Fibroblast of gingiva (primary cell): ENCODE results near the gene ANO5.

ENCODE experiments used
- DNase-seq: peaks from one replicate; pipeline ENCODE4 v3.0.0-alpha.2; 2011; ENCODE audit warnings: low read depth

Gene ANO5, protein sequence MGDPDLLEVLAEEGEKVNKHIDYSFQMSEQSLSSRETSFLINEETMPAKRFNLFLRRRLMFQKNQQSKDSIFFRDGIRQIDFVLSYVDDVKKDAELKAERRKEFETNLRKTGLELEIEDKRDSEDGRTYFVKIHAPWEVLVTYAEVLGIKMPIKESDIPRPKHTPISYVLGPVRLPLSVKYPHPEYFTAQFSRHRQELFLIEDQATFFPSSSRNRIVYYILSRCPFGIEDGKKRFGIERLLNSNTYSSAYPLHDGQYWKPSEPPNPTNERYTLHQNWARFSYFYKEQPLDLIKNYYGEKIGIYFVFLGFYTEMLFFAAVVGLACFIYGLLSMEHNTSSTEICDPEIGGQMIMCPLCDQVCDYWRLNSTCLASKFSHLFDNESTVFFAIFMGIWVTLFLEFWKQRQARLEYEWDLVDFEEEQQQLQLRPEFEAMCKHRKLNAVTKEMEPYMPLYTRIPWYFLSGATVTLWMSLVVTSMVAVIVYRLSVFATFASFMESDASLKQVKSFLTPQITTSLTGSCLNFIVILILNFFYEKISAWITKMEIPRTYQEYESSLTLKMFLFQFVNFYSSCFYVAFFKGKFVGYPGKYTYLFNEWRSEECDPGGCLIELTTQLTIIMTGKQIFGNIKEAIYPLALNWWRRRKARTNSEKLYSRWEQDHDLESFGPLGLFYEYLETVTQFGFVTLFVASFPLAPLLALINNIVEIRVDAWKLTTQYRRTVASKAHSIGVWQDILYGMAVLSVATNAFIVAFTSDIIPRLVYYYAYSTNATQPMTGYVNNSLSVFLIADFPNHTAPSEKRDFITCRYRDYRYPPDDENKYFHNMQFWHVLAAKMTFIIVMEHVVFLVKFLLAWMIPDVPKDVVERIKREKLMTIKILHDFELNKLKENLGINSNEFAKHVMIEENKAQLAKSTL

GRCh38 chr11:22192642-22193347 is at the start of gene ANO5:
ANO5 (plus strand) TSS chr11:22193085; CDS start chr11:22193493, 408 bp downstream.
- no peak for DNase-seq

DNA sequence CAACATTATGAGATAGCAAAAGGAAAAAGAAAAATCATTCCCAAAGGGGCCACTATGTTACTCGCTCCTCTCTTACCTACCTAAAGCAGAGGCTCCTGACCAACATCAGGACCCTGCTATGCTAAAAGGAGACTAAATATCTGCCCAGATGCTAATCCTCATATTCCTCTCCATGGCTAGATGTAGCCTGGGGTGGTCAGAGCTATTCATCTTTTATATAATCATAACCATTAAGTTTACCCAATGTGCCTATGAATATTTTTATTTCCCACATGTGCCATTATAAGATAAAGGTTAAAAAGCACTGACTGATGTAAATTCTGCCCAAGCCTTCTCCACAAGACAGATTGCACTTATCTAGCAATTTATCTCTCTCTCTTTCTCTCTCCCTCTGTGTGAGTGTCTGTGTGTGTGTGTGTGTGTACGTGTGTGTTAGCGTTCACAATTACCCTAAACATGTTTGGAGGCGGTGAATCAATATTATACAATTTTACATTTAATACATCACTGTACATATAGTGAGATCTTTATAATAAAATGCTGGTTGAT is 41.2 kb upstream of the ANO5 start:
- no peak for DNase-seq

GRCh38 chr11:22157531-22157930 is 35.4 kb upstream of the ANO5 start:
- no peak for DNase-seq

- DNase-seq, result no peak
These were observed 31.4 kb upstream of the ANO5 start for GRCh38 chr11:22161489-22161888.

DNA sequence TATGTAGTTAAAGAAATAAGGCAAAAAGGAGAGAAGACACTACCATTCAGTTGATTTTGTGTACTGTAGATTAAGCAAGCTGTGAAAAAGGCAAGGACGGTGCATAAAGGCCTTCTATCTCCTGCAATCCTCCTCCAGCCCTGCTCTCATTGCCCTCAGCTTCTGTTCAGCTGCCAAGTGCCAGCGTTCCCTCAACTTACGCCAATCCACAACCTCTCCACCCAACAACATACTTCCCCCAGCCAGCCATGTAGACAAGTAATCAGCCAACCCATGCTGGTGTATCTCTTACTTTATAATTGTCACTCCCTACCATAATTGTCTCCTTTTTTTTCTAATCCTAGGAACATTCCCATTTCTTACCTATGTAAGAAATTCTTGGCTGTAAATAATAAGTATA is 30.1 kb upstream of the ANO5 start:
- DNase-seq, result no peak

GRCh38 chr11:22163394-22163797 is 29.5 kb upstream of the ANO5 start:
- no peak for DNase-seq

- DNase-seq, result no peak
These were observed 27.8 kb upstream of the ANO5 start for GRCh38 chr11:22165087-22165486.

GRCh38 chr11:22165759-22166513 is 26.9 kb upstream of the ANO5 start:
- DNase-seq, result no peak

GRCh38 chr11:22169833-22170232 is 23.1 kb upstream of the ANO5 start:
- no peak for DNase-seq

DNA sequence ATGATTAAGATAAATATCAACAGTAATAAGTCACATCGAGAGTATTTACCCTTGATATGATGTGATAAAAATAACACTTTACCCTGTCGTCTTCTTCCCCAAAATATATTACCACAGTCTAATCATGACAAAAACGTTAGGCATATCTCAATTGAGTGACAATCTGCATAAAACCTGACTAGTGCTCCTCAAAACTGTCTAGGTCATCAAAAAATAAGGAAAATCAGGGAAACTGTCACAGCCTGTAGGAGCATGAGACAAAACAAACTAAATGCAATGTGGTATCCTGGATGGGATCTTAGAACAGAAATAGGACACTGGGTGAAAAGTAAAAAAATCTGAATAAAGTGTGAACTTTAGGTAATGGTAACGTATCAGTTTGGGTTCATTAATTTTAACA is 19.4 kb upstream of the ANO5 start:
- no peak for DNase-seq

GRCh38 chr11:22177186-22177585 is 15.7 kb upstream of the ANO5 start:
- no peak for DNase-seq

GRCh38 chr11:22179626-22180025 is 13.3 kb upstream of the ANO5 start:
- DNase-seq, result no peak

DNA sequence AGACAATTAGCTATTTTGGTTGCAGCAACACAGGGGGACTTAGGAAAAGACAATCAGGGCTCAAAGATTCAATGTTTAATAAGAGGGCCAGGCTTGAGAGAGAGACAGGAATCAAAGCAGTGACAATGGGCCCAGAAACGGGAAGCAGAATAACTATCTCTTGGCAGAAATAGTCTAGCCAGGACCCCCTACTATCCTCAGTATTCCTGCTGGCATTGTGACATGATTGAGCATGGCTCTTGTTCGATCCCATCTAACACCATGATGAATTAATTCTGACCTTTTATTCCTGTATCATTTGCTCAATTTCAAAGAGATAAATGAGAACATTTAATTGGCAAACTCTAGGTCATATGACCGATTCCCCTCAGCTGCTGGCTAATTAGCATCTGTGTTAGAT is 12.8 kb upstream of the ANO5 start:
- no peak for DNase-seq

DNA sequence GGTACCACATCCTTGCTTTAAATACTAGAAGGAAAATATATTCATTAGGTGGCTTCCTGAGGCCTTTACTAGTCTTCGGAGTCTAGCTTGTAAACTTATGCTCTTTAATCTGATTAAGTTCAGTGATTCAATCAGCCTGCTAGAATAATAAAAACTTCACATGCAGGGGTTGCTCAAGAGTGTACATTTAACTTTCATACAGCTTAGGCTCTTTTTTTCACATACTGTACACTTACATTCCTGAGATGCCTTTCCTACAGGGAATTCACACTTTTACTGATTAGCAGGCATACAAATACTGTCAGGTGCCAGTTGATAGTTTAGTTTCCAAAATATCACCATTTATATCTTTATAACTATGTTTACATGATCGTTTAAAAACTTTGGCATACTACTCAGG is 3.2 kb upstream of the ANO5 start:
- DNase-seq, result no peak

DNA sequence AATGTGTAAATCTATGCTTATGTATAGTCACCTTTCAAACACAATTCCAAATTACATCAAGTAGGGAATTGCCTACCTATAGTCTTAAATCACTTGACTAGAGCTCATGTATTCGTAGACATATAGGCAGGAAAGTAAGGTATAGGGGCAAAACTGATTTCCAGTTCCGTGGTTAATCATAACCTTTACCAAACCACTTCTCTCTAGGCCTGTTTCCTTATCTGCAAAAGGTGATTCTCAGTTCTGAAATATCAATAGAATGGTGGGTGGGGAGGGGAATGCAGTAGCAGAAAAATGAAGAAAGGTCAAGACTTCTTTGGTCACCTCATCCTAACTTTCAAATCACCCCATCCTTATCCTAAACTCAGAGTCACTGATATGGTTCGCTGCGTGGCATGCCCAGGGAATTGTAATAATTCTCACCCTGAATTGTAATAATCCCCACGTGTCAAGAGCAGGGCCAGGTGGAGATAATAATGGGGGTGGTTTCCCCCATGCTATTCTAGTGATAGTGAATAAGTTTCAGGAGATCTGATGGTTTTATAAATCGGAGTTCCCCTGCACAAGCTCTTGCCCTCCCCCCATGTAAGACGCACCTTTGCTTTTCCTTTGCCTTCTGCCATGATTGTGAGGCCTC is 1.9 kb upstream of the ANO5 start:
- no peak for DNase-seq

GRCh38 chr11:22192289-22192641 is 620 bp upstream of the ANO5 start:
- DNase-seq, result no peak

DNA sequence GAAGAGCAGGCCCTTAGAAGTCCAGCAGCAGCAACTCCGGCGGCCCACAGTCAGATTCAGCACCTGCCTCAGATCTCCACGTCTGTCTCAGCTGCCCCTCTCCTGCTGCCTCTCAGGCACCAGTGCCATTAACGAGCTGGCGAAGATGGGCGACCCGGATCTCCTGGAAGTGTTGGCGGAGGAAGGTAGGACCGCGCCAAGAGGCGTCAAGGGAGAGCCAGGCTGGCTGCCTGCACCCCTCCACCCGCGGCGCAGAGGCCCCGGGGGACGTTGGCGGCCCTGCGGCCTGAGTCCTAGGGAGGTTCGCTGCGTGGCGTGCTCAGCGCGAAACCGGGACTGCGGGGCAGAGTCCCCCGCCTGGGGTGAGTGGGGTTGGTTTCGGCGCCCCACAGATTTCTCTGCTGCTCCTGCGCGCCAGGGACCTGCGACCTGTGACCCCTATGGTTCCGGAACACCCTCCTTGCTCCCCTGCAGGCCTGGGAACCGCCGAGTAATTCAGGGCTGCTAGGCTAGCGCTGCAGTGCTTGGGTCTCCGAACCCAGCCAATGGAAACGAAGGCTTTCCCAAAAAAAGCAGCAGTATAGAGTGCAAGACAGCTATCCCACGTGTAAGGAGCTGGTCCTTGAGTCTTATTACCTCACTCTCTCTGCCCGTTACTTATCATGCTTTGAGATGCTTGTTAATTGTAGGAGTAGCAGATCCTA is 615 bp downstream of the ANO5 start:
- no peak for DNase-seq

- no peak for DNase-seq
These were observed 1.4 kb downstream of the ANO5 start for GRCh38 chr11:22194306-22194705.

- no peak for DNase-seq
These were observed 2.0 kb downstream of the ANO5 start for GRCh38 chr11:22194907-22195306.
